ENCODE data around the gene CTNNA2.

GRCh38 chr2:80380736-80381135 is 867.9 kb downstream of the CTNNA2 start:
- no peak for TF ChIP-seq POLR2AphosphoS5 (IDR thresholded peaks at IDR 0.05)
- TF ChIP-seq CTCF (IDR thresholded peaks at IDR 0.05) = no peak
- no peak for TF ChIP-seq POLR2A (IDR thresholded peaks at IDR 0.05)
